Measurements from ENCODE around the gene SUCLA2.

- TF ChIP-seq CTCF (IDR thresholded peaks at IDR 0.05; ENCODE audit: extremely low read depth in 1 of 2, insufficient read depth in 1 of 2, low read depth in 1 of 2, low read length in 2 of 2) = no peak
- no peak for TF ChIP-seq EZH2 (IDR thresholded peaks at IDR 0.05; ENCODE audit: borderline replicate concordance, low read depth, low read length, severe bottlenecking)
- TF ChIP-seq MAX (IDR thresholded peaks at IDR 0.05; ENCODE audit: insufficient read depth, insufficient read length) = no peak
Observed at GRCh38 chr13:47964863-47965262, 36.2 kb downstream of the SUCLA2 start.

Measured in endothelial cell of umbilical vein (primary cell).